CD14-positive monocyte (primary cell): ENCODE data around the gene EYS. TPM values are rescaled to one million over a fixed set of nuclear protein-coding genes. Genes with fewer than 3 reads are reported as not detected.

Experiments used
- DNase-seq, 3 donors: peaks; one replicate each; pipeline ENCODE4 v3.0.0-alpha.2; 2011 to 2022
- H2AFZ ChIP-seq: 2 replicates; pipeline ENCODE4 v1.6.0; 2012; ENCODE audit warnings: mild to moderate bottlenecking, low read depth, low read length, inconsistent platforms; ENCODE audit not compliant: insufficient read depth, poor library complexity, severe bottlenecking
- H3K27ac ChIP-seq, 2 donors: 1 replicate in 1 of 2; 2 replicates in 1 of 2; pipeline ENCODE4 v1.5.1; 2012 to 2013; ENCODE audit warnings: low read length in 2 of 2, control low read depth in 1 of 2, inconsistent platforms in 1 of 2, low read depth in 1 of 2, mild to moderate bottlenecking in 1 of 2
- H3K27me3 ChIP-seq, 2 donors: one replicate each; pipeline versions ENCODE4 v1.6.0 to v1.6.1; 2011 to 2013; ENCODE audit warnings: low read length in 2 of 2; ENCODE audit not compliant: control insufficient read depth in 2 of 2, insufficient read depth in 2 of 2
- H3K36me3 ChIP-seq, 2 donors: replicated peaks in 1 of 2; 1 replicate in 1 of 2; 2 replicates in 1 of 2; pipeline versions ENCODE4 v1.5.1 to v1.6.1; 2012 to 2013; ENCODE audit warnings: low read length in 2 of 2, control low read depth in 1 of 2, inconsistent platforms in 1 of 2, mild to moderate bottlenecking in 1 of 2; ENCODE audit not compliant: insufficient read depth in 2 of 2, control insufficient read depth in 1 of 2
- H3K4me1 ChIP-seq, 2 donors: 1 replicate in 1 of 2; 2 replicates in 1 of 2; pipeline versions ENCODE4 v1.5.1 to v1.6.1; 2012 to 2013; ENCODE audit warnings: low read length in 2 of 2, control low read depth in 1 of 2, inconsistent platforms in 1 of 2, mild to moderate bottlenecking in 1 of 2, moderate library complexity in 1 of 2; ENCODE audit not compliant: insufficient read depth in 2 of 2, control insufficient read depth in 1 of 2
- H3K4me2 ChIP-seq: replicated peaks from 2 replicates; pipeline ENCODE3; 2012; ENCODE audit warnings: low read length, moderate library complexity, mild to moderate bottlenecking; ENCODE audit not compliant: poor library complexity, severe bottlenecking; ENCODE audit errors: extremely low read depth
- H3K4me3 ChIP-seq, 3 experiments: fragments of 200-600 bp in 1 of 3; sonication (generic) in 1 of 3; replicated peaks in 1 of 3; 1 replicate in 2 of 3; 2 replicates in 1 of 3; pipeline ENCODE4 v1.5.1; 2011 to 2013; ENCODE audit warnings: low read length in 3 of 3, mild to moderate bottlenecking in 3 of 3, control low read depth in 2 of 3, low read depth in 2 of 3, inconsistent platforms in 1 of 3, moderate library complexity in 1 of 3
- H3K79me2 ChIP-seq: 2 replicates; pipeline ENCODE4 v1.6.0; 2012; ENCODE audit warnings: mild to moderate bottlenecking, control low read depth, inconsistent platforms, low read length, moderate library complexity; ENCODE audit not compliant: insufficient read depth
- H3K9ac ChIP-seq: 2 replicates; pipeline ENCODE4 v1.6.0; 2017; ENCODE audit warnings: low read length, mild to moderate bottlenecking; ENCODE audit not compliant: insufficient read depth, poor library complexity, severe bottlenecking
- H3K9me3 ChIP-seq, 2 donors: replicated peaks in 1 of 2; 1 replicate in 1 of 2; 2 replicates in 1 of 2; pipeline versions ENCODE4 v1.5.1 to v1.6.1; 2012 to 2013; ENCODE audit warnings: low read length in 2 of 2, control low read depth in 1 of 2; ENCODE audit not compliant: control insufficient read depth in 1 of 2, insufficient read depth in 1 of 2
- H4K20me1 ChIP-seq: 2 replicates; pipeline ENCODE4 v1.6.0; 2012; ENCODE audit warnings: mild to moderate bottlenecking, low read length, control low read depth, moderate library complexity; ENCODE audit not compliant: insufficient read depth
- H3K27ac Mint-ChIP-seq, 7 donors: one replicate each; pipeline ENCODE4 v1.8.0; 2020; ENCODE audit warnings: mild to moderate bottlenecking in 7 of 7, mixed read lengths in 7 of 7, moderate library complexity in 6 of 7, inconsistent platforms in 2 of 7
- H3K27me3 Mint-ChIP-seq, 3 donors: one replicate each; pipeline ENCODE4 v1.8.0; 2021 to 2022; ENCODE audit warnings: low read depth in 3 of 3, mild to moderate bottlenecking in 3 of 3, mixed read lengths in 3 of 3, moderate library complexity in 3 of 3, inconsistent platforms in 1 of 3
- H3K36me3 Mint-ChIP-seq, 2 donors: one replicate each; pipeline ENCODE4 v1.8.0; 2020; ENCODE audit warnings: mixed read lengths in 2 of 2, inconsistent platforms in 1 of 2, mild to moderate bottlenecking in 1 of 2
- H3K4me1 Mint-ChIP-seq: one replicate; pipeline ENCODE4 v1.8.0; 2020; ENCODE audit warnings: mild to moderate bottlenecking, mixed read lengths
- H3K4me3 Mint-ChIP-seq, 2 donors: one replicate each; pipeline ENCODE4 v1.8.0; 2020; ENCODE audit warnings: mild to moderate bottlenecking in 2 of 2, mixed read lengths in 2 of 2, moderate library complexity in 1 of 2
- H3K9me3 Mint-ChIP-seq, 7 donors: one replicate each; pipeline ENCODE4 v1.8.0; 2020 to 2022; ENCODE audit warnings: mixed read lengths in 7 of 7, mild to moderate bottlenecking in 6 of 7, moderate library complexity in 6 of 7, inconsistent platforms in 2 of 7
- CTCF ChIP-seq: fragments of 200-600 bp; IDR thresholded peaks from one replicate; pipeline ENCODE4 v1.8.0; 2022; ENCODE audit warnings: antibody characterized with exemption, mild to moderate bottlenecking
- WGBS: methylation state at CpG from one replicate; pipeline ENCODE4 v1.1.5; 2013; ENCODE audit warnings: missing lambda C conversion rate; ENCODE audit not compliant: insufficient coverage; 5-methylcytosine and 5-hydroxymethylcytosine counted together
- intact Hi-C, 2 donors: fragments of 100-400 bp; cut with micrococcal nuclease; formaldehyde crosslinking; loops; one replicate each; pipeline versions ENCODE4 v1.15.0 to v1.15.1; 2023
- polyA plus RNA-seq, 3 donors: library from polyadenylated mRNA; depleted of rRNA in 1 of 3; unstranded in 2 of 3; stranded (reverse) in 1 of 3; fragments of 300-500 nt in 2 of 3; fragments of >200 nt in 1 of 3; fragmentation: Illumina TruSeq in 2 of 3; gene quantifications; 1 replicate in 2 of 3; 2 replicates in 1 of 3; pipeline ENCODE4 v1.2.3, GENCODE V29; 2012 to 2021

EYS gene
- polyA plus RNA-seq, 3 donors: 0.01 to 0.03 TPM; not detected in 1

GRCh38 chr6:65088575-65088974, 618.5 kb downstream of the EYS start:
- Histone ChIP-seq H3K9me3 (peaks cover 5 to 13% of the 10 kb centered on the region in 2 donors), H3K4me3 (no peak overlapping the region), H3K79me2 (no peaks in the 10 kb centered on the region), H3K27ac (no peak overlapping the region), H3K9ac (no peak overlapping the region), H3K4me2 (no peak overlapping the region), H3K27me3 (no peaks in the 10 kb centered on the region), H4K20me1 (no peaks in the 10 kb centered on the region), H3K4me1 (no peaks in the 10 kb centered on the region), H3K36me3 (no peaks in the 10 kb centered on the region), H2AFZ (no peak overlapping the region)
- no peaks in the 10 kb centered on the region for H3K27me3 Mint-ChIP-seq
- TF ChIP-seq CTCF: no peak
- H3K4me1 Mint-ChIP-seq: no peaks in the 10 kb centered on the region
- no peak for DNase-seq
- no peak overlapping the region for H3K4me3 Mint-ChIP-seq
- peaks cover 6 to 17% (median 12%) of the 10 kb centered on the region in 7 donors for H3K9me3 Mint-ChIP-seq
- intact Hi-C loops: no loop called here
- H3K27ac Mint-ChIP-seq: no peak overlapping the region
- H3K36me3 Mint-ChIP-seq: no peaks in the 10 kb centered on the region
- 100% methylated on average over 1 of the region's 3 CpGs for WGBS

- TF ChIP-seq CTCF: no peak
- WGBS: 100% methylated on average over 1 of the region's 1 CpG
These were observed 625.3 kb downstream of the EYS start for GRCh38 chr6:65081756-65082155.

More at GRCh38 chr6:65081756-65082155, 625.3 kb downstream of the EYS start:
- no peak overlapping the region for H3K27ac Mint-ChIP-seq
- Histone ChIP-seq H2AFZ (no peak overlapping the region), H3K4me1 (no peaks in the 10 kb centered on the region), H3K9me3 (no peaks in the 10 kb centered on the region), H3K9ac (no peak overlapping the region), H3K36me3 (no peaks in the 10 kb centered on the region), H3K4me3 (no peak overlapping the region), H3K79me2 (no peaks in the 10 kb centered on the region), H3K4me2 (no peak overlapping the region), H4K20me1 (no peaks in the 10 kb centered on the region), H3K27ac (no peak overlapping the region), H3K27me3 (no peaks in the 10 kb centered on the region)
- no peaks in the 10 kb centered on the region for H3K36me3 Mint-ChIP-seq
- no peak for DNase-seq
- no peaks in the 10 kb centered on the region for H3K27me3 Mint-ChIP-seq
- no peak overlapping the region for H3K4me3 Mint-ChIP-seq
- no peaks in the 10 kb centered on the region for H3K4me1 Mint-ChIP-seq
- intact Hi-C loops: no loop called here
- H3K9me3 Mint-ChIP-seq: peaks cover 0 to 3% (median 0%) of the 10 kb centered on the region in 7 donors
